SHP77 treated with DMSO at 0.1 percent for 48 hours (cell line): ENCODE results near the gene CNIH3.

ENCODE experiments used
- DNase-seq: peaks from one replicate; lab custom pipeline; 2025; lab: John Stamatoyannopoulos, UW

Gene CNIH3

DNA sequence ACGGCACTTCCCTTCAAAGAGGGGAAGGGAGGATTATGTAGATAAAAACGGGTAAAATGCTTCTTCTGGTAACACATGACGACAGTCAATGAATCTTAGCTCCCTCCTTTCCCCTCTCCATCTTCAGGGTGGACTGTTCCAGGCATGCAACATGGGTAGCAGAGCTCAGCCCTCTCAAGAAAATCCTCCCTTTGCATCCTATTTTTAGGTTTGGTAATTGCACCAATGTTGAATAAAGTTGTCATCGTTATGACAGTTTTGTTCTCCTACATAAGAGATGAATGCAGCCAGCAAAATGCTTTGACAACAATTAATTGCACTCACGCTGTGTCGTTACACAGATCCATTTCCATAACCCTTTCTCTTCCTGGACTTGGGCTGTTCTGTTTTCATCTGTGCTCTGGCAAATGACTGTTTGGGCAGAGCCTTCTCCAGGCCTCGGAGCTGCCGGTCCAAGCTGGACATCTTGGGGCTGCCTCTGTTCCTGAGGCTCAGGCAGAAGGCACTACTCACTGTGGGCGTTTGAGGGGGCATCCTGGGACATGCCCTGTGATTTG lies 127.6 kb downstream of the CNIH3 start:
- DNase-seq = no peak

- DNase-seq = no peak
Measured at GRCh38 chr1:224744521-224744920, 128.4 kb downstream of the CNIH3 start.

- DNase-seq = no peak
Measured at GRCh38 chr1:224745394-224745793, 129.3 kb downstream of the CNIH3 start.

GRCh38 chr1:224745924-224746323 lies 129.8 kb downstream of the CNIH3 start:
- no peak for DNase-seq

GRCh38 chr1:224747578-224747977 lies 131.5 kb downstream of the CNIH3 start:
- DNase-seq = no peak

- no peak for DNase-seq
Measured at GRCh38 chr1:224749916-224750315, 133.8 kb downstream of the CNIH3 start.

DNA sequence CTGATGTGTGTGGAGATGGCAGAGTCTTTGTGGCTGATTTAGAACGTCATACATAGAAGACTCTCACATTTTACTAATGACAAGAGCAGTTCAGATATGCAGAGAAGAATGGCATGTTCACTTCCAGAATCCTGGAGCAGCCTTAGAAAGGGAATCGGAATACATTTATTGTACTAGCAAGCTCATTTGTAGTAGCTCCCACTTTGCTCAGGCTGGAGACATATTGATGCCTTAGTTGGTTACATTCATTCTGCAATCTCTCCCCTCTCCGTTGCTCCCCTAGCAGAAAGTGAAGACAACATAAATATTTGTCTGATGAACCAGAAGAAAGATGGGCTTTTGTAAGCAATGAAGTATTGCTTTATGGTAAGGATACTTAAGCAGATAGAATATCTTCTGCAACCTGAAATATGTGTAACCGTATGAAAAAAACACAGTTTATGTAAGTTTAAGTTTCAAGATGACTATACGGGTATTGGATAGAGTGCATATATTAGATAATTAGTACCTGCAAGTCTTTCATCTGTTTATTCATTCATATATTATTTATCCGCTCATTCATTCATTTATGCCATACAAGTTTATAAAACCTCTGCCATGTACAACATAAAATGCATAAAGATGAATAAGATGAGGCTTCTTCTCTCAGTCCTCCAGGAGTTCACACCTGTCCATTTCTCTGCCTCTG lies 135.7 kb downstream of the CNIH3 start:
- DNase-seq = no peak

DNA sequence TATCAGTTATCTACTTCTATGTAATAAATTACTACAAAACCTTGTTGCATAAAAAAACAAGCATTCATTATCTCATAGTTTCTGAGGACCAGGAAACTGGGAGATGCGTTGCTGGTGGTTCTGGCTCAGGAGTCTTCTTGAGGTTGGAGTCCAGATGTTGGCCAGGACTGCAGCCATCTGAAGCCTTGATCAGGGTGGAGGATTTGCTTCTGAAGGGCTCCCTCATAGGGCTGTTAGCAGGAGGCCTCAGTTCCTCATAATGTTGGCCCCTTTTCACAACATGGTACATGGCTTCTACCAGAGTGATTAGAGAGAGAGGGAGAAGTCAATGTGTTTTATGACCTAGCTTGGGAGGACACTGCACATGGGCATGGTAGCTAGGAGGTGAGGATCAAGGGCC lies 137.4 kb downstream of the CNIH3 start:
- no peak for DNase-seq

DNA sequence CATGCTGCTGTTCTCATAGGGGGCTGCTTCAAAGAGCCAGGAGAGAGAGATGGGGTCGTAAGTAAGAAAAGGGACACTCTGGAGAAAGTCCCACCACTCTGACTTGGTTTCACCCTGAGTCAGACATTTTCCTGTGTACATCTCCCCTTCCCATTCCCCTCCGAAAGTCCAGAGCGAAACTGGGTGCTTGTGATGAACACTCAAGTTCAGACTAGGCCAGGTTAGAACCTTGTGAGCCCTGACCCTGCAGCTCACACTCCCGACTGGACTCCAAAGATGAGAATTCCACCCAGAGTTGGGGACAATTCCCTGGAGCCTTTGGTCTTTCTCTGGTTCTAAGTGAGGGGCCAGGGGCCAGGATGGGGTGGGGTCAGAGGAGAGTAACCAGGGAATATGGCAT lies 139.5 kb downstream of the CNIH3 start:
- DNase-seq = no peak

DNA sequence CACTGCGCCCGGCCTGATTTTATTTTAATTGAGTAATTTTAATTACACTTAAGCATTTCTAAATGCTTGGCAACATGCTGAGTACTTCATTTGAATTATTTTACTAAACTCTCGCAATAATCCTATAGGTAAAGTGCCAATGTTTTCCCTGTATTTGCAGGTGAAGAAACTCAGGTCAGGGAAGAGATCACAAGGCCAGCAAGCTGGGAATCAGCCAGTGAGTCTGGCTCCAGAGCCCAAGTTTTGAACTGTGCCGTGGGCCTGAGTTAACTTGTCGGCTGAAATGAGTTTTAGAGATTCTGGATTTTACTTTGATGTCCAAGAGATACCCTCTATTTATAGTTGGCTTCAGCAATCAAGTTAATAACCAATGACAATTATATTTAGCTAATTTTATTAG lies 141.4 kb downstream of the CNIH3 start:
- no peak for DNase-seq

DNA sequence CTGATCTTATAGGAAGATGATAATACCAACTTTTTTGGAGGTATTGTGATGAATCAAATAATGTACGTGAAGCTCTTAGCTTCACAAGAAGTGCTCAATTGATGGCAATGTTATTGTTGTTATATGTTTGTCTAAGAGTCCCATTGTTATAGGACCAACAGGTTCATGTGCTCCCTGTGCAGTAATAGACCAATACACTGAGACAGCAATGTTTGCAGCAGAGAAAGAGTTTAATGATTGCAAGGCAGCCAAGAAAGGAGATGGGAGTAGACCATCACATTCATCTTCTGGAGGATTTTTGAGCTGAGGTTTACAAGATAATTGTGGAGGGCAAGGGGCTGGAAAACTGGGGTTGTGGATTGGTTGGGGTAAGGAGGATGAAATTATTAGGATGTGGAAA lies 143.0 kb downstream of the CNIH3 start:
- no peak for DNase-seq

DNA sequence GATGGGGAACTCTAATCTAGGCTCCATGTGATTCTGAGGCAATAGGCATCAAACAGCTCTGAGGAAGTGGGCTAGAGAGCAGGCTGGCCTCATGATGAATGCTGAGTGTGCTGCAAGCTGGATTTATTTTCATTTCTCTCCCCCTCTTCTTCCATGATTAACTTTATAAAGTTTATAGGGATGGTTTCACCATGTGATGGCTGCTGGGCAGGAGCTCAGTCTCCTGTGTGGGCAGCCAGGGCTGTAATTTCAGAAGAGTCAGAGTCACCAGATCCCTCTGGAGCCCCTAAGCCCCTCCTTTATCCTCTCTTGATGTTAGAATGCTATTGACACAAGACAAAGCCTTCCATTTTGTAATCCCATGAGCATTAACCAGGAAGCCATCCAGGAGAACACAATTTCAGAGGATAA lies 143.6 kb downstream of the CNIH3 start:
- no peak for DNase-seq

DNA sequence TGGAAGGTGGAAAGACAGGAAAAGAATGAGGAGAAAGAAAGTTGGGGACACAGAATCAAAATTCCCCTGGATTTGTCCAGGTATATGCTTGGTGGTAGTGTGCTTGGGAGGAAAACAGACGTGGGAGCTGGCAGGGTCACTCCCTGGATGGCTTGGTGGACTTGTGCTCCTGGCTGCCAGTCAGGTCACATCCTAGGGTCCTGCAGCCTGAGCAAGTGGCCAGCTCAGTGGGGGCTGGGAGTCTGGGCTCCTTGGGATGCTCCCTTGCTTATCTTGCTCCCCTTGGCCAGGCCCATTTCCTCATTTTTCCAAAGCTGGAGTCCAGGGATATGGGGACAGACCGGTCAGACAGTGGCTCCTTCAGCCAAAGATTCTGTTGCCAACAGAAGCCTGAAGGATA lies 144.0 kb downstream of the CNIH3 start:
- DNase-seq = no peak

DNA sequence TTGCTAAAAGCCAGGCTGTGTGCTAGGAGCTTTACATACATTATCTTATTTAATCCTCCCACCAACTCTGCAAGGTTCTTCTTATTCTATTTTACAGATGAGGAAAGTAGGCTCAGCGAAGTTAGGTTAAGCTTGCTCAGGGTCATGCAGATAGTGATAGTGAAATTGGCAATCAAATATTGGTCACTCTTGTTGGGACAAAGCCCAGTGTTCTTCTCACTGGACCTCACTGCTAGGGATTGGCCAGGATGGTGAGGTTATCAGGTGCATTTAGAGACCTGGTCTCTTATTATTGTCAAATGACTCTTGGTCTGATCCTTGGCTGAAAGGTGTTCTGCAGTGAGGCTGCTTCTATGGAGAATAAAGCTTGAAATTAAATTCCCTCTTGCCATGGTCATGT lies 145.1 kb downstream of the CNIH3 start:
- no peak for DNase-seq

- DNase-seq = no peak
Measured at GRCh38 chr1:224762046-224762445, 145.9 kb downstream of the CNIH3 start.

- no peak for DNase-seq
Measured at GRCh38 chr1:224762701-224763100, 146.6 kb downstream of the CNIH3 start.

DNA sequence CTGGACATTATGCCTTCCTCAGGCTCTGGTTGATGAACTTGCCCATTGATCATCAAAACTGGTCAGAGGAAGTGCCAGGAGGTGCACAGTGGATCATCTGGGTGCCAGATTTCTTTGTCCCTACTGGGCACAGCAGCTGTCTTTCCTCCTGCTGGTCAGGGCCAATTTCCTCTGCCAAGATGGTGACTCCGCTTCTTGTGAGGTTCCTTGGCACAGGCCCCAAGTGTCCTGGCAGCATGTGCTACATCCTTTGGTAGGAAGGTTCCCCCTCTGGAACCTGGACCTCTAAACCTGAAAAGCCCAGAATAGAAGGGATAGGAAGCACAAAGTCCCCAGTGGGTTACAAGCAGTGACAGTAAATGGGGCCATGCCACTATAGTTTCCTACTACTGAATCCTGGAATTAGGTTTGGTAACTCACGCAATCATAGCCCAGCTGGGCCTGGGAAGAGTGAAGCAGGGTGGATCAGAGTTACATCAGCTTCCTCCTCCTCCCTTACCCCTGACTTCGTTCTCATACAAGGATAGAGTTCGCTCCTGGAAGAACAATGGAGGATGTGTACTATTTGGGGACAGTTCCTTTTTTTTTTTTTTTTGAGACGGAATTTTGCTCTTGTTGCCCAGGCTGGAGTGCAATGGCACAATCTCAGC lies 147.1 kb downstream of the CNIH3 start:
- DNase-seq = no peak

DNA sequence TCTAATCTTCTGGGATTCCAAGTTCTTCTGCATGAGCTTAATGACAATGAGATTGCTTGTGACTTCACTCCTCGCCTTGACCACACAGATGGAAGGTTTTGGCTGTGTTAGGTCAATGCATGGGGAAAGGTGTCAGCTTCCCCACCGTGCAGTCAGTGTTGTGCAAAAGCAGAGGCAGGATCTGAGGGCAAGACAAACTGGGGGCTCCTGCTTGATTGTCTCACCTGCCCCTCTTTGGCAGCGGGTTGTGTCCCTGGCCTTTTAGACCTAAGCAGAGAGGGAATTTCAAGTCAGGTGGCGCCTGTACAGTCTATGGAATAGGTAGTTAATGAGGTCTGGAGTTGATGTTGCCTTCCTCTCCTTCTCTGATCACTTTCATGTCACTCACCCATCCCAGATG lies 150.1 kb downstream of the CNIH3 start:
- no peak for DNase-seq

GRCh38 chr1:224767031-224767430 lies 150.9 kb downstream of the CNIH3 start:
- no peak for DNase-seq

DNA sequence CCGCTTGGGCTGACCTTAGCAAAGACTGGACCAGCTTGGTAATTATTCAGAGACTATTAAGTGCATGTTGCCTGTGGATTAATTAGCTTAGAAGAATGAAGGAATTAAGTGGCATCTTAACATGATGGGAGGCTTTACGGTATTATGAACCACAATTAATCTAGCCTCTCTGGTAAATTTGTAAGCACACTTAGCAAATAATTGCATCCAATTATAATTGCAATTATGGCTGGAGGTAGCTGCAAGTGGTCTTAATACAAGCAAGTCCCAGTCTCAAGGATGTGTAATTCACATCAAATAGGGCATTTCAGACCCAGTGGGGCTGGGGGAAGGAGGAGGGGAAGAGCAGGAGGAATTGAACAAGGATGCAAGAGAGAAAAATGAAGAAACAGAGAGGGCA lies 151.6 kb downstream of the CNIH3 start:
- no peak for DNase-seq

DNA sequence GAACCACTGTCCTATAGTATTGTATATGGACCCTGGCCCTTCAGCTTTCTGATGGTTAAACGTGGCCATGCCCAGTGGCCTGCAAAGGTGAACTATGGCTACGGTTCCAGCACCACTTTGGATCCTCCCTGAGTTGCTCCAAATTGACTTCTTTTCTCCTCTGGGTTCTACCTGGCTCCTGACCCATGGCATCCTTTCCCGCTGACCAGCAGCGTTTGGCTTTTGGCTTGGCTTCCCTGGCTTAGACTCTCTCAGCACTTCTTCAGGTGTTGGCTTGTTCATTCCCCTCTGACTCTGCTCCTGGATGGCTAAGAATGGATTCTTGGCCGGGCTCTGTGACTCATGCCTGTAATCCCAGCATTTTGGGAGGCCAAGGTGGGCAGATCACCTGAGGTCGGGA lies 152.9 kb downstream of the CNIH3 start:
- DNase-seq = no peak

GRCh38 chr1:224769452-224770335 lies 153.6 kb downstream of the CNIH3 start:
- DNase-seq = no peak

- no peak for DNase-seq
Measured at GRCh38 chr1:224770336-224770693, 154.2 kb downstream of the CNIH3 start.
